IMR-90 (cell line): ENCODE results near the gene DCUN1D1. TPM values are rescaled to one million over a fixed set of nuclear protein-coding genes. Genes with fewer than 3 reads are reported as not detected.

Source experiments
- ATAC-seq: fragments of 200-7000 bp; cut with Tn5 transposase; 2 replicates; pipeline ENCODE4 v1.9.1; 2020; ENCODE audit warnings: low read depth, mild to moderate bottlenecking, moderate library complexity
- BruUV-seq: library from RNA; stranded (reverse); fragments of 400-500 nt; replicated peaks from 2 replicates; lab custom pipeline; 2021; lab: Mats Ljungman, UMichigan
- CTCF ChIA-PET: fragments of 300-600 bp; formaldehyde crosslinking; extraction: SDS; loops from one replicate; lab custom pipeline; 2021; ENCODE audit warnings: antibody characterized with exemption; lab: Yijun Ruan, JAX
- POLR2A ChIA-PET: fragments of 300-600 bp; sonication (Branson Sonifier 250); formaldehyde crosslinking; loops from one replicate; lab custom pipeline; 2022; ENCODE audit warnings: antibody characterized with exemption; ENCODE audit not compliant: unreplicated experiment; lab: Charles Lee
- DNase-seq: peaks from one replicate; pipeline ENCODE4 v3.0.0; 2013
- H2AFZ ChIP-seq: replicated peaks from 2 replicates; pipeline ENCODE3; 2013; ENCODE audit warnings: low read length, mild to moderate bottlenecking; ENCODE audit not compliant: poor library complexity
- H2AK5ac ChIP-seq: 2 replicates; pipeline ENCODE4 v1.6.1; 2013; ENCODE audit warnings: low read depth, low read length, inconsistent platforms
- H2AK9ac ChIP-seq: replicated peaks from 2 replicates; pipeline ENCODE3; 2013; ENCODE audit warnings: mild to moderate bottlenecking, low read depth, low read length, moderate library complexity; ENCODE audit not compliant: poor library complexity
- H2BK120ac ChIP-seq: 2 replicates; pipeline ENCODE4 v1.6.1; 2013; ENCODE audit warnings: low read depth, low read length, inconsistent platforms
- H2BK15ac ChIP-seq: 3 replicates; pipeline ENCODE4 v1.6.1; 2013; ENCODE audit warnings: low read depth, low read length, inconsistent platforms
- H2BK20ac ChIP-seq: 2 replicates; pipeline ENCODE4 v1.6.1; 2013; ENCODE audit warnings: low read depth, mild to moderate bottlenecking, inconsistent platforms, low read length, moderate library complexity
- H2BK5ac ChIP-seq: 2 replicates; pipeline ENCODE4 v1.6.1; 2013; ENCODE audit warnings: mild to moderate bottlenecking, low read depth, low read length, inconsistent platforms; ENCODE audit not compliant: poor library complexity, severe bottlenecking
- H3K14ac ChIP-seq: replicated peaks from 2 replicates; pipeline ENCODE4 v1.6.1; 2013; ENCODE audit warnings: low read depth, low read length, inconsistent platforms
- H3K18ac ChIP-seq: 2 replicates; pipeline ENCODE4 v1.6.1; 2013; ENCODE audit warnings: low read depth, low read length, control low read depth
- H3K23ac ChIP-seq: 2 replicates; pipeline ENCODE4 v1.6.1; 2013; ENCODE audit warnings: low read depth, low read length, inconsistent platforms
- H3K27ac ChIP-seq: 2 replicates; pipeline ENCODE4 v1.5.1; 2013; ENCODE audit warnings: mild to moderate bottlenecking, control low read depth, low read length; ENCODE audit not compliant: insufficient read depth
- H3K27me3 ChIP-seq: 2 replicates; pipeline ENCODE4 v1.6.1; 2013; ENCODE audit warnings: low read length; ENCODE audit not compliant: control insufficient read depth, insufficient read depth
- H3K36me3 ChIP-seq: 2 replicates; pipeline ENCODE4 v1.6.1; 2013; ENCODE audit warnings: low read length, mixed read lengths; ENCODE audit not compliant: control insufficient read depth, insufficient read depth
- H3K4ac ChIP-seq: 2 replicates; pipeline ENCODE4 v1.6.1; 2013; ENCODE audit warnings: low read depth, low read length, inconsistent platforms
- H3K4me1 ChIP-seq: 2 replicates; pipeline ENCODE4 v1.6.1; 2013; ENCODE audit warnings: low read length, mixed read lengths; ENCODE audit not compliant: control insufficient read depth, insufficient read depth
- H3K4me2 ChIP-seq: 2 replicates; pipeline ENCODE4 v1.6.1; 2013; ENCODE audit warnings: low read depth, mild to moderate bottlenecking, control low read depth, low read length, moderate library complexity
- H3K4me3 ChIP-seq: 2 replicates; pipeline ENCODE4 v1.5.1; 2013; ENCODE audit warnings: low read depth, mild to moderate bottlenecking, control low read depth, low read length, moderate library complexity; ENCODE audit not compliant: insufficient read depth
- H3K56ac ChIP-seq: 2 replicates; pipeline ENCODE4 v1.6.1; 2013; ENCODE audit warnings: low read length, inconsistent platforms; ENCODE audit not compliant: insufficient read depth; ENCODE audit errors: extremely low read depth
- H3K79me1 ChIP-seq, 2 experiments: 2 replicates each; pipeline ENCODE4 v1.6.1; 2013; ENCODE audit warnings: low read length in 2 of 2, inconsistent platforms in 1 of 2, low read depth in 1 of 2
- H3K9ac ChIP-seq: 2 replicates; pipeline ENCODE4 v1.6.1; 2013; ENCODE audit warnings: low read depth, low read length, control low read depth
- H3K9me1 ChIP-seq: 2 replicates; pipeline ENCODE4 v1.6.1; 2013; ENCODE audit warnings: low read length, inconsistent platforms; ENCODE audit not compliant: insufficient read depth
- H3K9me3 ChIP-seq: 2 replicates; pipeline ENCODE4 v1.6.1; 2013; ENCODE audit warnings: low read length; ENCODE audit not compliant: control insufficient read depth, insufficient read depth
- H4K20me1 ChIP-seq: 2 replicates; pipeline ENCODE4 v1.6.1; 2013; ENCODE audit warnings: low read length, inconsistent platforms; ENCODE audit not compliant: insufficient read depth
- H4K5ac ChIP-seq: 2 replicates; pipeline ENCODE4 v1.6.1; 2013; ENCODE audit warnings: mild to moderate bottlenecking, low read depth, low read length, control low read depth
- H4K8ac ChIP-seq, 2 experiments: 2 replicates each; pipeline ENCODE4 v1.6.1; 2013; ENCODE audit warnings: low read depth in 2 of 2, low read length in 2 of 2, control low read depth in 1 of 2, inconsistent platforms in 1 of 2
- H4K91ac ChIP-seq: 2 replicates; pipeline ENCODE4 v1.6.1; 2013; ENCODE audit warnings: low read depth, low read length, inconsistent platforms; ENCODE audit not compliant: insufficient read depth
- CEBPB ChIP-seq: IDR thresholded peaks from 2 replicates; pipeline ENCODE4 v1.6.1; 2012; ENCODE audit warnings: low read depth, low read length, improper control_type of control experiment
- MAFK ChIP-seq: IDR thresholded peaks from 2 replicates; pipeline ENCODE4 v1.6.1; 2012; ENCODE audit warnings: low read depth, low read length, improper control_type of control experiment
- SMC3 ChIP-seq: fragments of 150-350 bp; IDR thresholded peaks from 2 replicates; pipeline ENCODE4 v1.6.1; 2016; ENCODE audit warnings: low read depth, mild to moderate bottlenecking, antibody characterized with exemption, low read length, moderate library complexity
- WGBS, 2 experiments: methylation state at CpG; one replicate each; pipeline versions ENCODE4 v1.1.5 to v1.1.7; 2013; ENCODE audit warnings: missing lambda C conversion rate in 2 of 2; ENCODE audit not compliant: insufficient read length in 1 of 2; ENCODE audit errors: extremely low coverage in 2 of 2; 5-methylcytosine and 5-hydroxymethylcytosine counted together
- dilution Hi-C: fragments of 300-500 bp; cut with HindIII; formaldehyde crosslinking; loops from one replicate; pipeline ENCODE4 v1.14.3; 2018; ENCODE audit warnings: low sequenced_read_pairs; ENCODE audit not compliant: unreplicated experiment
- in situ Hi-C: fragments of 300-500 bp; cut with MboI; formaldehyde crosslinking; loops from 3 replicates; pipeline ENCODE4 v1.14.3; 2019; ENCODE audit warnings: low sequenced_read_pairs, inconsistent platforms, mixed read lengths
- intact Hi-C: fragments of 100-400 bp; cut with micrococcal nuclease; formaldehyde crosslinking; loops from 2 replicates; pipeline ENCODE4 v1.10.0; 2022
- polyA plus RNA-seq, 3 experiments: library from polyadenylated mRNA; depleted of rRNA; stranded (reverse); fragments of >200 nt; gene quantifications; 2 replicates each; pipeline ENCODE4 v1.2.3, GENCODE V29; 2012; ENCODE audit warnings: low replicate concordance in 1 of 3
- total RNA-seq: library from RNA; depleted of rRNA; stranded (reverse); fragments of >200 nt; gene quantifications from 2 replicates; pipeline ENCODE4 v1.2.3, GENCODE V29; 2012

DCUN1D1 gene
- total and polyA plus RNA-seq, 2 of the 4 experiments (the other 2 are of a cell fraction) = 12.5 to 17.7 TPM

DNA sequence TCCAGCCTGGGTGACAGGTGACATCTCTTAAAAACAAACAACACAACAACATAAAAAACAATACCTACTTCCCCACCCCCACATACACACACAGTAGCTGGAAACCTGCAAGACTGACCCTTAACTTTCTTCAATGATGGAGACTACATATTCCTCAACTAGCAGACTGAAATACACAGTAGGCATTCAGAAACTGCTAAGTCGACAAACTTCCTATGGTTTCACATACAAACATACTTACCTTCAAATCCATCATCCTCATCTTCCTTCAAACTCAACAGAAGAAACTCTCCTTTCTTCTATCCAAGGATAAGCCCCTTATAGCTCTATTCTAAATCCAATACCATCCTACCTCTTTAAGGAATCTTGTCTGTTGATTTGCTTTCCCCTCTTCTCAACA is 30.6 kb downstream of the DCUN1D1 start:
- no TSS peak for BruUV-seq

More for the DNA sequence above, 30.6 kb downstream of the DCUN1D1 start:
- H4K91ac ChIP-seq = no peak overlapping the region
- no peak overlapping the region for H3K27ac ChIP-seq
- H3K9me1 ChIP-seq = no peaks in the 10 kb centered on the region
- no peak overlapping the region for H3K4me2 ChIP-seq
- in situ Hi-C loops = no loop called here
- no peaks in the 10 kb centered on the region; a peak in 2 of 4 replicates for H3K79me1 ChIP-seq
- intact Hi-C loops = no loop called here
- no peak overlapping the region for H2BK15ac ChIP-seq
- H2BK5ac ChIP-seq = no peak overlapping the region
- dilution Hi-C loops = no loop called here
- H4K20me1 ChIP-seq = no peaks in the 10 kb centered on the region
- no peak overlapping the region for H4K8ac ChIP-seq
- H2BK120ac ChIP-seq = no peak overlapping the region
- CTCF ChIA-PET = no interaction called here
- H2AK9ac ChIP-seq = no peak overlapping the region
- ATAC-seq (no peak), DNase-seq (no peak)
- no peak overlapping the region for H2BK20ac ChIP-seq
- no peak overlapping the region for H3K23ac ChIP-seq
- no peak overlapping the region for H3K4ac ChIP-seq
- H3K9me3 ChIP-seq = no peaks in the 10 kb centered on the region
- no peak overlapping the region for H4K5ac ChIP-seq
- POLR2A ChIA-PET = no interaction called here
- no peak overlapping the region for H3K56ac ChIP-seq
- H2AFZ ChIP-seq = no peak overlapping the region
- H3K18ac ChIP-seq = no peak overlapping the region
- H3K36me3 ChIP-seq = peaks cover 3% of the 10 kb centered on the region; the same call in 1 of the 2 replicates
- WGBS, 2 experiments = 100% methylated on average over 1 of the region's 1 CpG; no CpG with 5 or more reads in 1 of the 2 experiments
- no peak overlapping the region for H3K14ac ChIP-seq
- H3K9ac ChIP-seq = no peak overlapping the region
- no peaks in the 10 kb centered on the region for H3K4me1 ChIP-seq
- no peak overlapping the region for H3K4me3 ChIP-seq
- H3K27me3 ChIP-seq = no peaks in the 10 kb centered on the region
- H2AK5ac ChIP-seq = no peak overlapping the region
- TF ChIP-seq SMC3 (no peak), CEBPB (no peak), MAFK (peak; percentile 49; the same call in 1 of the 2 replicates)
